A549 (cell line): ENCODE measurements around the gene TTC13. TPM values are rescaled to one million over a fixed set of nuclear protein-coding genes. Genes with fewer than 3 reads are reported as not detected.

Experiments
- ATAC-seq, 2 experiments: fragments of 200-7000 bp in 1 of 2; fragments of >200 bp in 1 of 2; cut with Nextera tagmentation in 1 of 2; cut with Tn5 transposase in 1 of 2; 3 replicates each; pipeline versions ENCODE4 v1.8.0 to v1.9.1; 2018 to 2020; ENCODE audit warnings: mild to moderate bottlenecking in 1 of 2, moderate library complexity in 1 of 2
- CTCF ChIA-PET: fragments of 300-600 bp; sonication (Branson Sonifier 250); formaldehyde crosslinking; extraction: SDS; loops from one replicate; lab custom pipeline; 2021; ENCODE audit warnings: antibody characterized with exemption, inconsistent platforms; lab: Yijun Ruan, JAX
- POLR2A ChIA-PET: fragments of 350-600 bp; formaldehyde crosslinking; extraction: SDS; loops from one replicate; lab custom pipeline; 2021; ENCODE audit warnings: antibody characterized with exemption, inconsistent platforms; lab: Yijun Ruan, JAX
- DNase-seq, 2 experiments: peaks; one replicate each; pipeline versions ENCODE4 v3.0.0 to v3.0.0-alpha.2; 2011 to 2016; ENCODE audit warnings: low read depth in 1 of 2, low spot score in 1 of 2
- FAIRE-seq: peaks from 2 replicates; lab custom pipeline; 2011; peaks lifted over from hg19 to GRCh38; lab: Jason Lieb, UNC
- H3K27ac ChIP-seq, 2 experiments: fragments of >200 bp; sonication (Bioruptor Twin); formaldehyde crosslinking; 3 replicates each; pipeline ENCODE4 v1.5.1; 2016 to 2017
- H3K4me1 ChIP-seq: fragments of >200 bp; sonication (Bioruptor Twin); formaldehyde crosslinking; 3 replicates; pipeline ENCODE4 v1.6.1; 2016
- H3K4me2 ChIP-seq: fragments of >200 bp; sonication (Bioruptor Twin); formaldehyde crosslinking; 3 replicates; pipeline ENCODE4 v1.6.1; 2016
- H3K4me3 ChIP-seq: fragments of >200 bp; sonication (Bioruptor Twin); formaldehyde crosslinking; 3 replicates; pipeline ENCODE4 v1.5.1; 2016
- H3K9me3 ChIP-seq: fragments of >200 bp; sonication (Bioruptor Twin); formaldehyde crosslinking; 3 replicates; pipeline ENCODE4 v1.6.1; 2016
- ATOH8 ChIP-seq: fragments of 250-450 bp; sonication (Bioruptor Pico); IDR thresholded peaks from 2 replicates; pipeline ENCODE4 v1.5.0; 2020; ENCODE audit warnings: low read depth, mild to moderate bottlenecking, moderate library complexity
- BHLHE40 ChIP-seq: IDR thresholded peaks from 2 replicates; pipeline ENCODE4 v1.6.1; 2012; ENCODE audit warnings: low read depth, low read length, inconsistent platforms
- CBX2 ChIP-seq: fragments of 200-600 bp; sonication (generic); IDR thresholded peaks from 2 replicates; pipeline ENCODE4 v1.6.1; 2016; ENCODE audit warnings: low read depth, mild to moderate bottlenecking, borderline replicate concordance
- CEBPB ChIP-seq, 2 experiments: fragments of >200 bp in 1 of 2; sonication (Bioruptor Twin) in 1 of 2; formaldehyde crosslinking in 1 of 2; IDR thresholded peaks; 2 replicates each; pipeline ENCODE4 v1.6.1; 2012 to 2016
- E2F6 ChIP-seq: IDR thresholded peaks from 2 replicates; pipeline ENCODE4 v1.6.1; 2012; ENCODE audit warnings: low read depth, borderline replicate concordance
- EHF ChIP-seq: fragments of 250-450 bp; sonication (Bioruptor Pico); IDR thresholded peaks from 2 replicates; pipeline ENCODE4 v1.5.0; 2020; ENCODE audit warnings: mild to moderate bottlenecking
- EHMT2 ChIP-seq: fragments of 200-600 bp; sonication (generic); IDR thresholded peaks from 2 replicates; pipeline ENCODE4 v1.6.1; 2016; ENCODE audit warnings: antibody characterized with exemption, low read depth, mild to moderate bottlenecking, moderate library complexity
- FOXS1 ChIP-seq: fragments of 250-450 bp; sonication (Bioruptor Pico); IDR thresholded peaks from 2 replicates; pipeline ENCODE4 v1.5.0; 2020; ENCODE audit warnings: mild to moderate bottlenecking, moderate library complexity
- HDAC2 ChIP-seq: fragments of 200-600 bp; sonication (generic); IDR thresholded peaks from 2 replicates; pipeline ENCODE4 v1.6.1; 2016
- HES2 ChIP-seq: fragments of >200 bp; sonication (Bioruptor Twin); formaldehyde crosslinking; IDR thresholded peaks from 2 replicates; pipeline ENCODE4 v1.6.1; 2016
- HEYL ChIP-seq: fragments of 250-450 bp; sonication (Bioruptor Pico); IDR thresholded peaks from 2 replicates; pipeline ENCODE4 v1.8.0; 2021; ENCODE audit warnings: mild to moderate bottlenecking, moderate library complexity
- HOXB5 ChIP-seq: fragments of 250-450 bp; sonication (Bioruptor Pico); IDR thresholded peaks from 2 replicates; pipeline ENCODE4 v1.5.0; 2020; ENCODE audit warnings: mild to moderate bottlenecking, moderate library complexity
- KDM5A ChIP-seq: fragments of 200-600 bp; sonication (generic); IDR thresholded peaks from 2 replicates; pipeline ENCODE4 v1.6.1; 2016; ENCODE audit warnings: antibody characterized with exemption, mild to moderate bottlenecking
- MAFK ChIP-seq: fragments of 450-650 bp; IDR thresholded peaks from 2 replicates; pipeline ENCODE4 v1.6.1; 2014; ENCODE audit not compliant: partially characterized antibody
- MAX ChIP-seq: IDR thresholded peaks from 2 replicates; pipeline ENCODE4 v1.6.1; 2012
- MYC ChIP-seq: IDR thresholded peaks from 2 replicates; pipeline ENCODE4 v1.6.1; 2012; ENCODE audit warnings: mild to moderate bottlenecking, inconsistent platforms, low read length, improper control_type of control experiment, borderline replicate concordance
- NPAS2 ChIP-seq: fragments of 250-450 bp; sonication (Bioruptor Pico); IDR thresholded peaks from 2 replicates; pipeline ENCODE4 v1.8.0; 2022; ENCODE audit warnings: mild to moderate bottlenecking, moderate library complexity, borderline replicate concordance
- NR3C1 ChIP-seq: fragments of >200 bp; sonication (Bioruptor Twin); formaldehyde crosslinking; IDR thresholded peaks from 3 replicates; pipeline ENCODE4 v1.6.1; 2017
- PBX3 ChIP-seq: IDR thresholded peaks from 2 replicates; pipeline ENCODE4 v1.6.1; 2012
- RARB ChIP-seq: fragments of 250-450 bp; sonication (Bioruptor Pico); IDR thresholded peaks from 2 replicates; pipeline ENCODE4 v1.8.0; 2021; ENCODE audit warnings: mild to moderate bottlenecking, moderate library complexity
- RNF2 ChIP-seq: fragments of 200-600 bp; sonication (generic); IDR thresholded peaks from 2 replicates; pipeline ENCODE4 v1.6.1; 2016; ENCODE audit warnings: low read depth, mild to moderate bottlenecking, antibody characterized with exemption, moderate library complexity, borderline replicate concordance
- ZFP36 ChIP-seq: fragments of 450-650 bp; IDR thresholded peaks from 2 replicates; pipeline ENCODE4 v1.6.1; 2014; ENCODE audit warnings: borderline replicate concordance; ENCODE audit not compliant: partially characterized antibody
- ZNF302 ChIP-seq: fragments of 250-450 bp; sonication (Bioruptor Pico); IDR thresholded peaks from 2 replicates; pipeline ENCODE4 v1.9.0; 2021; ENCODE audit warnings: inconsistent platforms, mild to moderate bottlenecking, moderate library complexity
- ZSCAN20 ChIP-seq: fragments of 250-450 bp; sonication (Bioruptor Pico); IDR thresholded peaks from 2 replicates; pipeline ENCODE4 v1.8.0; 2022; ENCODE audit warnings: mild to moderate bottlenecking, moderate library complexity
- WGBS: methylation state at CpG from one replicate; pipeline ENCODE4 v1.1.6; 2017; ENCODE audit errors: missing lambda C conversion rate; 5-methylcytosine and 5-hydroxymethylcytosine counted together
- polyA plus RNA-seq, 4 experiments: library from polyadenylated mRNA; depleted of rRNA in 3 of 4; stranded (reverse); fragments of >200 nt; fragmentation: RNase III in 1 of 4; extraction: RNeasy Plus Mini Kit Qiagen cat#74134 plus additional on column Dnase treatment in 1 of 4; gene quantifications; 2 replicates in 3 of 4; 3 replicates in 1 of 4; pipeline ENCODE4 v1.2.3, GENCODE V29; 2011 to 2017

TTC13 gene
- polyA plus RNA-seq, 2 of the 4 experiments (the other 2 are of a cell fraction): 12.5 to 22.7 TPM

GRCh38 chr1:230898748-230899147, 79.9 kb downstream of the TTC13 start:
- no peak for ATAC-seq
- no peak overlapping the region for H3K27ac ChIP-seq
- WGBS: 72% methylated on average over 8 of the region's 8 CpGs
- POLR2A ChIA-PET: no interaction called here
- DNase-seq: no peak
- no peak overlapping the region for H3K4me3 ChIP-seq
- H3K4me1 ChIP-seq: no peaks in the 10 kb centered on the region
- no peak for FAIRE-seq
- no peak overlapping the region for H3K4me2 ChIP-seq
- no peaks in the 10 kb centered on the region for H3K9me3 ChIP-seq
- no peak for TF ChIP-seq BHLHE40
- TF ChIP-seq FOXS1 (CRISPR knock-in tag): no peak
- no peak for TF ChIP-seq HES2
- TF ChIP-seq EHF (CRISPR knock-in tag): no peak
- TF ChIP-seq ZSCAN20 (CRISPR knock-in tag): no peak
- TF ChIP-seq PBX3: no peak
- TF ChIP-seq NR3C1: no peak
- no peak for TF ChIP-seq CBX2
- no peak for TF ChIP-seq MAX
- no peak for TF ChIP-seq HDAC2
- TF ChIP-seq HOXB5: no peak
- CTCF ChIA-PET: interaction anchor here (1.4 to 2.2 kb wide), 3 partner anchors 9 to 312 kb away, joined by 3 to 8 read pairs (median 3); no protein-coding TSS in a partner anchor

GRCh38 chr1:230898144-230898543, 80.5 kb downstream of the TTC13 start:
- Histone ChIP-seq H3K4me1 (no peaks in the 10 kb centered on the region), H3K27ac (no peak overlapping the region), H3K9me3 (no peaks in the 10 kb centered on the region), H3K4me3 (no peak overlapping the region), H3K4me2 (no peak overlapping the region)
- WGBS: 87% methylated on average over 4 of the region's 4 CpGs
- ATAC-seq: no peak
- ChIA-PET CTCF (interaction anchor here (1.4 to 2.2 kb wide), 4 partner anchors 10 to 312 kb away, joined by 3 to 8 read pairs (median 4); no protein-coding TSS in a partner anchor), POLR2A (no interaction called here)
- no peak for FAIRE-seq
- DNase-seq: no peak
- TF ChIP-seq E2F6: no peak

GRCh38 chr1:230896779-230897178, 81.9 kb downstream of the TTC13 start:
- ChIA-PET CTCF (interaction anchor here (1.6 kb wide), 2 partner anchors 8 to 100 kb away, joined by 3 to 5 read pairs; no protein-coding TSS in a partner anchor), POLR2A (no interaction called here)
- 49% methylated on average over 1 of the region's 1 CpG for WGBS
- no peak overlapping the region for H3K4me3 ChIP-seq
- ATAC-seq (no peak), FAIRE-seq (no peak), DNase-seq (no peak)
- no peak overlapping the region for H3K4me2 ChIP-seq
- TF ChIP-seq CBX2: no peak
- no peak for TF ChIP-seq EHMT2
- no peak for TF ChIP-seq ZNF302
- no peak for TF ChIP-seq RNF2
- TF ChIP-seq CEBPB (IDR thresholded peaks at IDR 0.05): no peak
- TF ChIP-seq KDM5A: no peak
- no peak for TF ChIP-seq MYC
- TF ChIP-seq FOXS1 (CRISPR knock-in tag): no peak
- TF ChIP-seq MAFK: no peak
- no peak for TF ChIP-seq NPAS2 (CRISPR knock-in tag)
- no peak for TF ChIP-seq HEYL (CRISPR knock-in tag)
- no peak for TF ChIP-seq RARB (CRISPR knock-in tag)
- TF ChIP-seq ATOH8 (CRISPR knock-in tag): no peak
- no peak for TF ChIP-seq ZFP36
- H3K27ac ChIP-seq: no peak overlapping the region
- no peaks in the 10 kb centered on the region for H3K4me1 ChIP-seq
- H3K9me3 ChIP-seq: no peaks in the 10 kb centered on the region
